ENCODE results near the gene POLR3C.

DNA sequence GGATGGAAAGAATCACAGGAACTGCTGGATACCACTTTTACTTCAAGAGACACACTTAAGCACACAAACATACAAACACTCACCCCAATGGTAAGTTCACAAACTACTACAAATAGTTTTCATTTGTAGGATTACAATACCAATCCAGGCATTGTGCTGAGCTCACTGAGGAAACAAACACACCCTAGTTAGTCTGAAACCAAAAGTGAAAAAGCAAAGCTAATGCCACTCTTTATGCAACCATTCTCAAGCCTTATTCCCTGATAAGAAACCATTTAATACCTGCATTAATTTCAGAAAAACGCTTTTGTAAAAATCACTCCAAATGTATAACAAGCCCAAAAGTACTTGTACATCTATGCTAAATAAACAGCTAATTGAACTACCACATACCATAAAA is 38.5 kb upstream of the POLR3C start:
- TF ChIP-seq, protein P1, sequence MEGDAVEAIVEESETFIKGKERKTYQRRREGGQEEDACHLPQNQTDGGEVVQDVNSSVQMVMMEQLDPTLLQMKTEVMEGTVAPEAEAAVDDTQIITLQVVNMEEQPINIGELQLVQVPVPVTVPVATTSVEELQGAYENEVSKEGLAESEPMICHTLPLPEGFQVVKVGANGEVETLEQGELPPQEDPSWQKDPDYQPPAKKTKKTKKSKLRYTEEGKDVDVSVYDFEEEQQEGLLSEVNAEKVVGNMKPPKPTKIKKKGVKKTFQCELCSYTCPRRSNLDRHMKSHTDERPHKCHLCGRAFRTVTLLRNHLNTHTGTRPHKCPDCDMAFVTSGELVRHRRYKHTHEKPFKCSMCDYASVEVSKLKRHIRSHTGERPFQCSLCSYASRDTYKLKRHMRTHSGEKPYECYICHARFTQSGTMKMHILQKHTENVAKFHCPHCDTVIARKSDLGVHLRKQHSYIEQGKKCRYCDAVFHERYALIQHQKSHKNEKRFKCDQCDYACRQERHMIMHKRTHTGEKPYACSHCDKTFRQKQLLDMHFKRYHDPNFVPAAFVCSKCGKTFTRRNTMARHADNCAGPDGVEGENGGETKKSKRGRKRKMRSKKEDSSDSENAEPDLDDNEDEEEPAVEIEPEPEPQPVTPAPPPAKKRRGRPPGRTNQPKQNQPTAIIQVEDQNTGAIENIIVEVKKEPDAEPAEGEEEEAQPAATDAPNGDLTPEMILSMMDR (IDR thresholded peaks at IDR 0.05; ENCODE audit: borderline replicate concordance, extremely low read depth, low read length, poor library complexity, severe bottlenecking) = no peak
- TF ChIP-seq EZH2 (IDR thresholded peaks at IDR 0.05; ENCODE audit: borderline replicate concordance, low read depth, low read length, severe bottlenecking) = no peak

Data from DND-41 (cell line).